Measurements from ENCODE around the gene PLA2R1.

Gene PLA2R1

DNA sequence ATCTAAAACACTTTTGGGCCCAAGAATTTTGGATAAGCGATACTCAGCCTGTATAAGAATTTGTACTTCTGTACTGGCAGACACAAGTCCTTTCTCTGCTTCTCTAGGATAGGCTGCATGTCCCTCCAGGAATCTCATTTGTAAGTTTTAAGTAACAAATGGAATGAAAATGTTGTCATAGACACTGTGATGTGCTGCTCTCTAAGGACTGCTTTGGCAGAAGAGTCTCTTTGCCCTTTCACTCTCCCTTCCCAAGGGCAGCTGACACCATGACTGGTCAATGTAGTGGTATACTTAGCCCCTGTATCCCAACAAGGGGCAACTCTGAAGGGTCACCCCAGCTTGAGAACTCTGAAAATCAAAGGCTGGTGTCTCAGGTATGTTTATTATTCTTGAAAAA is 27.3 kb downstream of the PLA2R1 start:
- ATAC-seq (replicated peaks), result no peak
- Mint-ChIP-seq H3K27me3 (no peaks in the 10 kb centered on the region), H3K27ac (no peak overlapping the region), H3K4me1 (ENCODE audit: low read depth in 2 of 2) (no peaks in the 10 kb centered on the region), H3K9me3 (no peaks in the 10 kb centered on the region), H3K36me3 (ENCODE audit: insufficient read depth) (no peaks in the 10 kb centered on the region), H3K4me3 (no peak overlapping the region)
- DNase-seq, result no peak

DNA sequence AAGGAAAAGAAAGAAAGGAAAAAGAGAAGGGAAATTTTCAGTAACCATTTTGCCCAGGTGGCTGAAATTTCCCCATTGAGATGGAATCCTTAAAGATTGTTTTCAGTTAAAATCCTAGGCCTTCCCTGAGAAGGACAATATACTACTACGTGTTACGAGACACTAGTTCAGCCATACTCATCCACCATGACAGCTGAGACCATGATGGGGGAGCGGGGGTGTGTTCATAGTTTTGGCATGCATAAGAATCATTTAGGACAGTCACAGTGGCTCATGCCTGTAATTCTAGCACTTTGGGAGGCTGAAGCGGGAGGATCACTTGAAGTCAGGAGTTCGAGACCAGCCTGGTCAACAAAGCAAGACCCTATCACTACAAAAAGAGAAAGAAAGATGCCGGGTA is 28.0 kb downstream of the PLA2R1 start:
- H3K9me3 Mint-ChIP-seq, result no peaks in the 10 kb centered on the region
- DNase-seq (no peak), ATAC-seq (replicated peaks) (no peak)
- no peaks in the 10 kb centered on the region for H3K4me1 Mint-ChIP-seq (ENCODE audit: low read depth in 2 of 2)
- H3K4me3 Mint-ChIP-seq, result no peak overlapping the region
- H3K27ac Mint-ChIP-seq, result no peak overlapping the region
- no peaks in the 10 kb centered on the region for H3K36me3 Mint-ChIP-seq (ENCODE audit: insufficient read depth)
- H3K27me3 Mint-ChIP-seq, result no peaks in the 10 kb centered on the region

DNA sequence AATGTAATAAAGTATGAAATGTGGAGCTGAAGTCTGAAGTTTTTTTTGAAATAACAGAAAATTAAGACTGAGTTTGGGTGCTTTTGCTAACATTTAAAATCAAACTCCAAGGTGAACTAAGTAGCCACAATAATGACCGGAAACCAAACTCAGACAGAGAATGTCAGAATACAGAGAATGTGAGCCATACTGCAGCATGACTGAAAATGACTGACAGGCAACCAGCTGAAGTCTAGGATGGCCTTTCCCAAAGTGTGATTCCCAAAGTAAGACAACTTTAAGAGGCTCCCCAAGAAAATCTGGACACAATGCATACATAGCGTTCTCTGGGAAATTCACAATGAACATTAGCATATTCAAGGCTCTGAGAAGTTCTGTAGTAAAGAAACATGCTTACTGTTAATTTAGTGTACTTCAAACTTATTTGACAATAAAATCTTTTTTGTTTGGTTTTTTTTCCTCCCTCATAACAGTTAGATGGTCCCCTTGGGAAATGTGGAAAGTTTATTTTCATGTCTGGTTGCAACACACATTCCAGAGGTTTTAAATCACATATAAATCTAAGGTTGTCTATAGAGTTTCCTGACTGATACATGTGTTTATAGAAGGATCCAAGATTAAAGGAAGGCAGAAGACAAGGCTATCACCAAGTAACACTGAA is 28.6 kb downstream of the PLA2R1 start:
- Mint-ChIP-seq H3K4me1 (ENCODE audit: low read depth in 2 of 2) (no peaks in the 10 kb centered on the region), H3K4me3 (no peak overlapping the region), H3K36me3 (ENCODE audit: insufficient read depth) (no peaks in the 10 kb centered on the region), H3K27me3 (peaks cover 4 to 5% of the 10 kb centered on the region in 2 donors), H3K9me3 (no peaks in the 10 kb centered on the region), H3K27ac (no peak overlapping the region)
- no peak for DNase-seq
- no peak for ATAC-seq (replicated peaks)

- Mint-ChIP-seq H3K9me3 (no peaks in the 10 kb centered on the region), H3K27me3 (peaks cover 22 to 27% of the 10 kb centered on the region in 2 donors), H3K27ac (no peak overlapping the region), H3K4me3 (no peak overlapping the region), H3K36me3 (ENCODE audit: insufficient read depth) (no peaks in the 10 kb centered on the region), H3K4me1 (ENCODE audit: low read depth in 2 of 2) (no peaks in the 10 kb centered on the region)
- no peak for DNase-seq
- ATAC-seq (replicated peaks), result no peak
Observed at GRCh38 chr2:160029270-160029628, 33.2 kb downstream of the PLA2R1 start.

- DNase-seq, result no peak
- no peak overlapping the region for H3K27ac Mint-ChIP-seq
- peaks cover 26 to 27% of the 10 kb centered on the region in 2 donors for H3K27me3 Mint-ChIP-seq
- H3K4me3 Mint-ChIP-seq, result no peak overlapping the region
- ATAC-seq (replicated peaks), result no peak
- H3K9me3 Mint-ChIP-seq, result no peaks in the 10 kb centered on the region
- no peaks in the 10 kb centered on the region for H3K36me3 Mint-ChIP-seq (ENCODE audit: insufficient read depth)
- no peaks in the 10 kb centered on the region for H3K4me1 Mint-ChIP-seq (ENCODE audit: low read depth in 2 of 2)
Observed at GRCh38 chr2:160028431-160029269, 33.8 kb downstream of the PLA2R1 start.

GRCh38 chr2:160022162-160022561 is 40.3 kb downstream of the PLA2R1 start:
- ATAC-seq (replicated peaks), result no peak

DNA sequence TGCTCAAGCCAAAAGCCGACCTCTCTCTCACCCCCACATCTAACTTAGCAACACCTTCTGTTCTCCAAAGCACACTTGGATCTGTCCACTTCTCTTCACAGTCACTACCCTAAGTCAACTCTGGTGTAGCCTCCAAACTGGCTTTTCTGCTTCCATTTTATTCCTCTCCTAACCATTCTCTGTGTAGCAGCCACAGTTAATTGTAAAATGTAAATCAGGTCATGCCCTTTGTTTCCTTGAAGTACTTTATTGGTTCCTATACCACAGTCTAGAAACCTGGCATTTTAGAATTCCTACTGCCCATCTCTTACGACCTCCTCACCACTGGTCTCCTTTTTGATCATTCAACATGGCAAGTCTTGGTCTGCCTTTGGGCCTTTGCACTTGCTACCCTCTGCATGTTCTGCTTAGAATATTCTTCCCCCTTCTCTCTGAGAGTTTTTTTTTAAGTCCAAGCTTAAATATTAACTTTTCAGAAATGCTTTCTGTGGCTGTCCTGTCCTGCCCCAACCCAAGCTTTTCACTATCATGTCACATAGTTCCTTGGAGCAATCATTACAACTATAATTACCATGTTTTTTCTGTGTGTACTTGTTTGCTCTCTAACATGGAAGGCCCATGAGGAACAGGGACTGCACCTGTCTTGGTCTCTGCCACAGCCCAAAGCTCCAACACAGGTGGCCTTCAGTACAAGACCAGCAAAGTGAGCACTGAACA is 42.9 kb downstream of the PLA2R1 start:
- Mint-ChIP-seq H3K36me3 (ENCODE audit: insufficient read depth) (no peaks in the 10 kb centered on the region), H3K27me3 (peaks cover 19 to 28% of the 10 kb centered on the region in 2 donors), H3K4me3 (no peak overlapping the region), H3K27ac (no peak overlapping the region), H3K9me3 (no peaks in the 10 kb centered on the region), H3K4me1 (ENCODE audit: low read depth in 2 of 2) (no peaks in the 10 kb centered on the region)
- ATAC-seq (replicated peaks) (no peak), DNase-seq (no peak)

More at GRCh38 chr2:160022162-160022561, 40.3 kb downstream of the PLA2R1 start:
- H3K27me3 Mint-ChIP-seq, result peaks cover 18 to 21% of the 10 kb centered on the region in 2 donors
- H3K36me3 Mint-ChIP-seq (ENCODE audit: insufficient read depth), result no peaks in the 10 kb centered on the region
- no peak overlapping the region for H3K27ac Mint-ChIP-seq
- no peaks in the 10 kb centered on the region for H3K4me1 Mint-ChIP-seq (ENCODE audit: low read depth in 2 of 2)
- no peak for DNase-seq
- H3K4me3 Mint-ChIP-seq, result no peak overlapping the region
- no peaks in the 10 kb centered on the region for H3K9me3 Mint-ChIP-seq

DNA sequence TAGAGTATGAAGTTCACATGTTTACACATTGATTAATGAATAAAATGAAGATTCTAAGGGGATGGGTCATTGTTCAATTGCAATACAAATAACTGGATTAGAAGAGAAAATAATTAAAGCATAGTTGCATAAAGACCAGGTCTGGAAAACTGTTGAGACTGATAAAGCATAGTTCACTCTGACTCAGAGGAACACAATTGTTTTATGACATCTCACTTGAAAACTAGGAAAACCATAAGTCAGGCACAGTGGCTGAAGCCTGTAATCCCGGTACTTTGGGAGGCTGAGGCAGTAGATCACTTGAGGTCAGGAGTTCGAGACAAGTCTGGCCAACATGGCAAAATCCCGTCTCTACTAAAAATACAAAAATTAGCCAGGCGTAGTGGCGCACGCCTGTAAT is 46.7 kb downstream of the PLA2R1 start:
- DNase-seq, result no peak
- Mint-ChIP-seq H3K9me3 (no peaks in the 10 kb centered on the region), H3K4me3 (no peak overlapping the region), H3K4me1 (ENCODE audit: low read depth in 2 of 2) (no peaks in the 10 kb centered on the region), H3K27me3 (peaks cover 26 to 36% of the 10 kb centered on the region in 2 donors), H3K27ac (no peak overlapping the region), H3K36me3 (ENCODE audit: insufficient read depth) (no peaks in the 10 kb centered on the region)
- no peak for ATAC-seq (replicated peaks)

DNA sequence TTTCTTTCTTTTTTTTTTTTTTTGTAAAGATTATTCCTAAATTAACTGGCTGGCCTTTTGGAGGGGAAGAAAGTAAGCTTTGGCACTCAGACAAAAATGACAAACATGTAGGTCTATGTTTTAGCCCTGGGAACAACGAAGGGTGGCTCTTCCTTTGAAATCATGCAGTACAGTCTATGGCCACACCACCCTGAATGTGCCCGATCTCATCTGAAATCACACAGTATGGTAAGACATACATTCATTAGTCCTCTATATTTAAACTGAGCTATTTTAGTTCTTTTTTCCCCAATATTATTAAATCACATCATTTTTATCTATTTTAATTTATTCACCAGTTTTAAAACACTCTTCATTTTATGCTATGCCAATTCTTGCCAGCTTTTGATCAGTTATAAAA is 48.2 kb downstream of the PLA2R1 start:
- ATAC-seq (replicated peaks) (no peak), DNase-seq (no peak)
- Mint-ChIP-seq H3K4me3 (no peak overlapping the region), H3K36me3 (ENCODE audit: insufficient read depth) (no peaks in the 10 kb centered on the region), H3K4me1 (ENCODE audit: low read depth in 2 of 2) (no peaks in the 10 kb centered on the region), H3K27me3 (peaks cover 22 to 31% of the 10 kb centered on the region in 2 donors), H3K27ac (no peak overlapping the region), H3K9me3 (no peaks in the 10 kb centered on the region)

DNA sequence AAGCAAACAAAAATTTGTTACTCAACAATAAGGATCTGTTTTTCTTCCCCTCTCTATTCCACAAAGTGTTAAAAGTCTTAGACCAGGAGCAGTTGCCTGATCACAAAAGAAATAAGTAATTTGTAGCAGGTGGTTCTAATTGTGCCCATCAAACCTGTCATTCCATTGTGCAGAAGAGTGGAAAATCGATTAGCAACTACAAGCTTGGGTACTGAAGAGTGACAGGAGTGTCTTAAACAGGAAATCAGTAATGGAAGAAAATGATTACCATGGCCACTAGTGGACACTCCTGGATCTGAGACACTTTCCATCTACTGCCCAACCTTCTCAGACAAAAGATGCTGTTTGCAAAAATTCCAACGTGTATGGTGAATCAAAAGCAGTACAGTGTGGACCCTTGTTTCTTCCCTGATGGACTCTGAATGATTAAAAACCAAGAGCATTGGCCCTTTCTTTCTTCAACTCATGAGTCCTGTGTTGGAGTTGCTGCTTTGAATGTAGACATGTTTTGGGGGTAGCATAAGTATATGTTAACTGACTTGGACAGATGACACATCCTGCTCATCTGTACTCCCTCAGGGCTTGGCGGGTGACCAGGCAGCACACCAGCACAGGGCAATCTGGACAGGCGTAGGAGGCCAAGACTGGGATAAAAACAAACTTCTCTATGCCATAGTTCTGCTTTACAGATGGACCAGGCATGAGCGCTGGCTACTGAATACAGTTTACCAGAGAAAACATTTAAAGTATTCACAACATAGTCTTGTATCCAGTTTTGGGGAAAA is 51.9 kb downstream of the PLA2R1 start:
- Mint-ChIP-seq H3K27ac (no peak overlapping the region), H3K4me1 (ENCODE audit: low read depth in 2 of 2) (no peaks in the 10 kb centered on the region), H3K4me3 (no peak overlapping the region), H3K27me3 (peaks cover 21 to 47% of the 10 kb centered on the region in 2 donors), H3K36me3 (ENCODE audit: insufficient read depth) (no peaks in the 10 kb centered on the region), H3K9me3 (no peaks in the 10 kb centered on the region)
- ATAC-seq (replicated peaks) (no peak), DNase-seq (no peak)

DNA sequence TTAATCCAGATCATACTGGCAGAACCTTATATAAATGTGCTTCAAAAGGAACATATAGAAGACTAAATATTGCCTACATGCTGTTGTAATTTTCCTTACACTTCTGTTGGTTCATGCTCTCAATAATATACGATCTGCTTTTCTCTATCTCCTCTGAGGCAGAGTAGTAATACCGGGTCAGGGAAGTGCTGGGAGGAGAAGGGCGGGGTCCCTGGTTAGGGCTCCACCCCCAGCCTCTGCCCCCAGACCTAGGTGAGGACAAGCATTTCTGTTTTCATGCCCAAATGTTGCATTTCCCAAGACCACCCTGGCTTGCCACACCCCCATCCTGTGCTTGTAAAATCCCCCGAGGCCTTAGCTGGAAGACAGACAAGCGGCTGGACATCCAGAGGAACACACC is 55.3 kb downstream of the PLA2R1 start:
- DNase-seq (no peak), ATAC-seq (replicated peaks) (no peak)
- Mint-ChIP-seq H3K9me3 (no peaks in the 10 kb centered on the region), H3K27ac (no peak overlapping the region), H3K27me3 (peaks cover 16 to 45% of the 10 kb centered on the region in 2 donors), H3K4me3 (no peak overlapping the region), H3K36me3 (ENCODE audit: insufficient read depth) (no peaks in the 10 kb centered on the region), H3K4me1 (ENCODE audit: low read depth in 2 of 2) (no peaks in the 10 kb centered on the region)

DNA sequence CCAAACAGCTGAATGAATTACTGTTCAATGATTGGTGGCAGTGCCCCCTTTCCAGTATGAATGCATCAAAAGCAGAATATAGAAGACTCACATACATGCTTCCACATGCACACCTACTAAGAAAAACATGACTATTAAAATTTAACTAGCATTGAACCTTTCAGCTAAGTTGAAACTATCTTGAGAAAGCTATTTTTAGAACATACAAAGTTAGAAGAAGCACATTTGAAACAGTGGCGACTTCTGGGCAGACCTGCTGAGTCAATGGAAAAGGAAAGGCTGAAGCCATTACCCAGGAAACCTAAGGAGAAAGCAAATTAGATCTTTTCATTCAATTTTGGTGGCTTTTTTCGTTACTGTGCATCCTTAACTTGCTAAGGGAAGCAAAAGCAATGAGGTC is 55.9 kb downstream of the PLA2R1 start:
- no peak overlapping the region for H3K27ac Mint-ChIP-seq
- H3K36me3 Mint-ChIP-seq (ENCODE audit: insufficient read depth), result no peaks in the 10 kb centered on the region
- H3K4me3 Mint-ChIP-seq, result no peak overlapping the region
- DNase-seq (no peak), ATAC-seq (replicated peaks) (no peak)
- H3K9me3 Mint-ChIP-seq, result no peaks in the 10 kb centered on the region
- H3K27me3 Mint-ChIP-seq, result peaks cover 10 to 39% of the 10 kb centered on the region in 2 donors
- no peaks in the 10 kb centered on the region for H3K4me1 Mint-ChIP-seq (ENCODE audit: low read depth in 2 of 2)

- H3K36me3 Mint-ChIP-seq (ENCODE audit: insufficient read depth), result no peaks in the 10 kb centered on the region
- H3K27me3 Mint-ChIP-seq, result peaks cover 10 to 35% of the 10 kb centered on the region in 2 donors
- DNase-seq (no peak), ATAC-seq (replicated peaks) (no peak)
- H3K9me3 Mint-ChIP-seq, result no peaks in the 10 kb centered on the region
- H3K4me1 Mint-ChIP-seq (ENCODE audit: low read depth in 2 of 2), result no peaks in the 10 kb centered on the region
- H3K4me3 Mint-ChIP-seq, result no peak overlapping the region
- H3K27ac Mint-ChIP-seq, result no peak overlapping the region
Observed at GRCh38 chr2:160005908-160006307, 56.5 kb downstream of the PLA2R1 start.
